HG03432 (cell line): Measurements from ENCODE around the gene LHX4.

Experiments
- ATAC-seq: cut with Tn5 transposase; IDR thresholded peaks from one replicate; pipeline ENCODE4 v1.9.1; 2021; ENCODE audit warnings: mild to moderate bottlenecking, moderate library complexity; ENCODE audit not compliant: unreplicated experiment

The LHX4 gene

GRCh38 chr1:180256341-180257027, 26.4 kb downstream of the LHX4 start:
- ATAC-seq = no peak

GRCh38 chr1:180257028-180257386, 26.9 kb downstream of the LHX4 start:
- no peak for ATAC-seq

GRCh38 chr1:180257486-180257885, 27.4 kb downstream of the LHX4 start:
- ATAC-seq = no peak

- ATAC-seq = no peak
These were observed 28.2 kb downstream of the LHX4 start for GRCh38 chr1:180258290-180258689.

GRCh38 chr1:180258935-180259334, 28.9 kb downstream of the LHX4 start:
- no peak for ATAC-seq

- no peak for ATAC-seq
These were observed 29.6 kb downstream of the LHX4 start for GRCh38 chr1:180259431-180260338.

- ATAC-seq = no peak
These were observed 30.5 kb downstream of the LHX4 start for GRCh38 chr1:180260541-180260940.

- no peak for ATAC-seq
These were observed 31.0 kb downstream of the LHX4 start for GRCh38 chr1:180261030-180261429.

GRCh38 chr1:180261524-180262155, 31.6 kb downstream of the LHX4 start:
- no peak for ATAC-seq

- no peak for ATAC-seq
These were observed 32.8 kb downstream of the LHX4 start for GRCh38 chr1:180262628-180263488.

- no peak for ATAC-seq
These were observed 34.5 kb downstream of the LHX4 start for GRCh38 chr1:180264595-180264994.

- ATAC-seq = no peak
These were observed 35.1 kb downstream of the LHX4 start for GRCh38 chr1:180265201-180265600.

GRCh38 chr1:180265871-180266270, 35.8 kb downstream of the LHX4 start:
- ATAC-seq = no peak

GRCh38 chr1:180266275-180267210, 36.5 kb downstream of the LHX4 start:
- no peak for ATAC-seq

- no peak for ATAC-seq
These were observed 37.1 kb downstream of the LHX4 start for GRCh38 chr1:180267211-180267561.

- ATAC-seq = no peak
These were observed 37.9 kb downstream of the LHX4 start for GRCh38 chr1:180267761-180268555.

- no peak for ATAC-seq
These were observed 38.6 kb downstream of the LHX4 start for GRCh38 chr1:180268556-180269075.

- ATAC-seq = no peak
These were observed 39.8 kb downstream of the LHX4 start for GRCh38 chr1:180269645-180270529.
